SK-N-SH treated with all-trans-retinoic acid at 6 μM for 48 hours (cell line): ENCODE data around the gene PRKAA1.
"Not testable (repeated sequence)": the region's sequence is repeated elsewhere in the genome, so short reads cannot be mapped to it uniquely, and the experiment has no call there.

ENCODE experiments used
- ATAC-seq: fragments of 200-7000 bp; cut with Tn5 transposase; 3 replicates; pipeline ENCODE4 v1.9.1; 2020; ENCODE audit warnings: mild to moderate bottlenecking, moderate library complexity
- ARNTL ChIP-seq: fragments of 450-650 bp; formaldehyde crosslinking; IDR thresholded peaks from 2 replicates; pipeline ENCODE4 v1.5.0; 2020; ENCODE audit warnings: low read depth, mild to moderate bottlenecking, moderate library complexity, borderline replicate concordance
- BACH2 ChIP-seq: fragments of 250-450 bp; sonication (Bioruptor Pico); IDR thresholded peaks from 2 replicates; pipeline ENCODE4 v1.9.0; 2021; ENCODE audit warnings: mild to moderate bottlenecking, borderline replicate concordance
- CSDC2 ChIP-seq: fragments of 250-450 bp; sonication (Bioruptor Pico); IDR thresholded peaks from 2 replicates; pipeline ENCODE4 v1.5.0; 2020; ENCODE audit warnings: mild to moderate bottlenecking, moderate library complexity
- ESRRG ChIP-seq: fragments of 250-450 bp; sonication (Bioruptor Pico); IDR thresholded peaks from 2 replicates; pipeline ENCODE4 v1.6.1; 2021; ENCODE audit warnings: mild to moderate bottlenecking
- GLIS3 ChIP-seq: fragments of 250-450 bp; sonication (Bioruptor Pico); IDR thresholded peaks from 2 replicates; pipeline ENCODE4 v1.5.0; 2020; ENCODE audit warnings: mild to moderate bottlenecking, moderate library complexity
- ISL1 ChIP-seq: fragments of 250-450 bp; sonication (Bioruptor Pico); IDR thresholded peaks from 2 replicates; pipeline ENCODE4 v2.1.2; 2022; ENCODE audit warnings: mild to moderate bottlenecking, moderate library complexity
- RARB ChIP-seq: fragments of 250-450 bp; sonication (Bioruptor Pico); IDR thresholded peaks from 2 replicates; pipeline ENCODE4 v1.8.0; 2021; ENCODE audit warnings: mild to moderate bottlenecking, moderate library complexity
- SNAI2 ChIP-seq: fragments of 250-450 bp; sonication (Bioruptor Pico); IDR thresholded peaks from 2 replicates; pipeline ENCODE4 v1.5.0; 2020; ENCODE audit warnings: mild to moderate bottlenecking, moderate library complexity
- TCF4 ChIP-seq: fragments of 250-450 bp; sonication (Bioruptor Pico); IDR thresholded peaks from 2 replicates; pipeline ENCODE4 v1.8.0; 2021; ENCODE audit warnings: mild to moderate bottlenecking, moderate library complexity, borderline replicate concordance
- TOX ChIP-seq: fragments of 250-450 bp; sonication (Bioruptor Pico); IDR thresholded peaks from 2 replicates; pipeline ENCODE4 v1.8.0; 2021; ENCODE audit warnings: mild to moderate bottlenecking, moderate library complexity, borderline replicate concordance
- ZC3H10 ChIP-seq: fragments of 250-450 bp; sonication (Bioruptor Pico); IDR thresholded peaks from 2 replicates; pipeline ENCODE4 v1.5.1; 2021; ENCODE audit warnings: mild to moderate bottlenecking, moderate library complexity
- ZFP3 ChIP-seq: fragments of 250-450 bp; sonication (Bioruptor Pico); IDR thresholded peaks from 2 replicates; pipeline ENCODE4 v1.5.0; 2020; ENCODE audit warnings: mild to moderate bottlenecking, moderate library complexity
- ZFP30 ChIP-seq: fragments of 450-650 bp; formaldehyde crosslinking; IDR thresholded peaks from 2 replicates; pipeline ENCODE4 v1.5.0; 2022; ENCODE audit warnings: mild to moderate bottlenecking, moderate library complexity
- ZNF565 ChIP-seq: fragments of 450-650 bp; formaldehyde crosslinking; conservative IDR thresholded peaks from 2 replicates; pipeline ENCODE4 v1.5.0; 2020; ENCODE audit warnings: low read depth, mild to moderate bottlenecking, moderate library complexity
- ZNF70 ChIP-seq: fragments of 450-650 bp; formaldehyde crosslinking; IDR thresholded peaks from 2 replicates; pipeline ENCODE4 v1.5.0; 2020; ENCODE audit warnings: mild to moderate bottlenecking, moderate library complexity
- ZNF8 ChIP-seq: fragments of 450-650 bp; formaldehyde crosslinking; IDR thresholded peaks from 2 replicates; pipeline ENCODE4 v1.5.0; 2020; ENCODE audit warnings: mild to moderate bottlenecking, moderate library complexity
- TF ChIP-seq, protein P1 (sequence below): fragments of 250-450 bp; sonication (Bioruptor Pico); IDR thresholded peaks from 2 replicates; pipeline ENCODE4 v1.8.0; 2020; ENCODE audit warnings: mild to moderate bottlenecking, moderate library complexity, borderline replicate concordance
- TF ChIP-seq, protein P2 (sequence below): fragments of 250-450 bp; sonication (Bioruptor Pico); IDR thresholded peaks from 2 replicates; pipeline ENCODE4 v1.5.1; 2021; ENCODE audit warnings: mild to moderate bottlenecking, moderate library complexity
- TF ChIP-seq, protein P3 (sequence below): fragments of 250-450 bp; sonication (Bioruptor Pico); IDR thresholded peaks from 2 replicates; pipeline ENCODE4 v1.5.1; 2020; ENCODE audit warnings: low read depth, mild to moderate bottlenecking, moderate library complexity
- TF ChIP-seq, protein P4 (sequence below): fragments of 250-450 bp; sonication (Bioruptor Pico); IDR thresholded peaks from 2 replicates; pipeline ENCODE4 v1.8.0; 2021; ENCODE audit warnings: low read depth, mild to moderate bottlenecking, moderate library complexity, borderline replicate concordance

Gene PRKAA1

DNA sequence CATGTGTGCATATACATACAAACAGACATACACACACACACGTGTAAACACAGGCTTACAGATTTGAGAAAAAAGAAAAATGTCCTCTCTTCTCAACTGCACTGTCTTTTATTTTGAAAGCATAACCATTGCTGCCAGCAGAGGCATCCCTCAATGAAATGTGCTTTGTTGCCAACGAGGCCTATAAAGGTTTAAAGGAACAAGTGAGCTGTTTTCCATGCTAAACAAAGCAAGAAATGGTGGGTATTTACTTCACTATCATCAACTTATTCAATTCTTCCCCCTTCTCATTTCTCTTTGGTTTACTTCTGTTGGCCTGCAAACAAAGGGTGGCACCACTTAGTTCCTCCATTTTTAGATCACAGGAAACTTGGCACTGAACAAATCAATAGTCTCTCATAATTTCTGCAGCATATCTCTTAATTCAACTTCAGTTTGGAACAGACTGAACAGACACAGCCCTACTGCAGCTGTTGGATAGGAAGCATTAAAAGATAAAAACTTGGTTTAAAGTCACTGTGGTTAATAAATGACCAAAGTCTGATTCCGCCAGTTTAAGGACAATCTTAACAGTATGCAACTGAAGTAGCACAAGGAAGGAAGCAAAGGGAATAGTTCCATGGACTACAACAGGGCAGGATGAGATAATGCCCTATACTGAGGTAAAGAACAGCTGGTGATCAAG lies 64.2 kb downstream of the PRKAA1 start:
- ATAC-seq = no peak
- TF ChIP-seq ISL1 (no peak), ZNF565 (CRISPR knock-in tag) (no peak), TCF4 (no peak), ZFP3 (CRISPR knock-in tag) (no peak), GLIS3 (no peak), ZNF70 (CRISPR knock-in tag) (no peak), CSDC2 (no peak), ZFP30 (CRISPR knock-in tag) (no peak), ESRRG (no peak), SNAI2 (CRISPR knock-in tag) (no peak), ZC3H10 (CRISPR knock-in tag) (no peak), ARNTL (CRISPR knock-in tag) (no peak)
- TF ChIP-seq, protein P1, sequence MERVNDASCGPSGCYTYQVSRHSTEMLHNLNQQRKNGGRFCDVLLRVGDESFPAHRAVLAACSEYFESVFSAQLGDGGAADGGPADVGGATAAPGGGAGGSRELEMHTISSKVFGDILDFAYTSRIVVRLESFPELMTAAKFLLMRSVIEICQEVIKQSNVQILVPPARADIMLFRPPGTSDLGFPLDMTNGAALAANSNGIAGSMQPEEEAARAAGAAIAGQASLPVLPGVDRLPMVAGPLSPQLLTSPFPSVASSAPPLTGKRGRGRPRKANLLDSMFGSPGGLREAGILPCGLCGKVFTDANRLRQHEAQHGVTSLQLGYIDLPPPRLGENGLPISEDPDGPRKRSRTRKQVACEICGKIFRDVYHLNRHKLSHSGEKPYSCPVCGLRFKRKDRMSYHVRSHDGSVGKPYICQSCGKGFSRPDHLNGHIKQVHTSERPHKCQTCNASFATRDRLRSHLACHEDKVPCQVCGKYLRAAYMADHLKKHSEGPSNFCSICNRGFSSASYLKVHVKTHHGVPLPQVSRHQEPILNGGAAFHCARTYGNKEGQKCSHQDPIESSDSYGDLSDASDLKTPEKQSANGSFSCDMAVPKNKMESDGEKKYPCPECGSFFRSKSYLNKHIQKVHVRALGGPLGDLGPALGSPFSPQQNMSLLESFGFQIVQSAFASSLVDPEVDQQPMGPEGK (CRISPR knock-in tag) = no peak
- TF ChIP-seq, protein P2, sequence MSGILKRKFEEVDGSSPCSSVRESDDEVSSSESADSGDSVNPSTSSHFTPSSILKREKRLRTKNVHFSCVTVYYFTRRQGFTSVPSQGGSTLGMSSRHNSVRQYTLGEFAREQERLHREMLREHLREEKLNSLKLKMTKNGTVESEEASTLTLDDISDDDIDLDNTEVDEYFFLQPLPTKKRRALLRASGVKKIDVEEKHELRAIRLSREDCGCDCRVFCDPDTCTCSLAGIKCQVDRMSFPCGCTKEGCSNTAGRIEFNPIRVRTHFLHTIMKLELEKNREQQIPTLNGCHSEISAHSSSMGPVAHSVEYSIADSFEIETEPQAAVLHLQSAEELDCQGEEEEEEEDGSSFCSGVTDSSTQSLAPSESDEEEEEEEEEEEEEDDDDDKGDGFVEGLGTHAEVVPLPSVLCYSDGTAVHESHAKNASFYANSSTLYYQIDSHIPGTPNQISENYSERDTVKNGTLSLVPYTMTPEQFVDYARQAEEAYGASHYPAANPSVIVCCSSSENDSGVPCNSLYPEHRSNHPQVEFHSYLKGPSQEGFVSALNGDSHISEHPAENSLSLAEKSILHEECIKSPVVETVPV (CRISPR knock-in tag) = no peak

DNA sequence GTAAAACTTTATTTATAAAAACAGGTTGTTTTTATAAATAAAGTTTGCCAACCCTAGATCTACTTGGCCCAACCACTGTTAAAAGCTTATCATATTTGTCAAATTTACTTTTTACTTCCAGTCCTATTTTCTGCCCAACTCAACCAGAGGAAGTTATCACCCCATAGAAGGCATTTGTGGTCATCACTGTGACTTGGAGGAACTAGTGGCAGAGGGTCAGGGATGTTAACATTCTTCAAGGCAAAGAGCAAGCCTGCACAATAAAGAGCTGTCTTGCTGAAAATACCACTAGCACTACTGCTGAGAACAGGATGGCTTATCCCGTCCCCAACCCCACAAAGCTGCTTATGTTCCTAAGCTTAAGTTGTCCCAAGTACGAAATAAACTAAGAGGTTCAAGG lies 64.7 kb downstream of the PRKAA1 start:
- ATAC-seq = no peak
- no peak for TF ChIP-seq RARB
- no peak for TF ChIP-seq ZNF565 (CRISPR knock-in tag)
- no peak for TF ChIP-seq TCF4
- no peak for TF ChIP-seq ZFP30 (CRISPR knock-in tag)
- TF ChIP-seq GLIS3 = no peak
- no peak for TF ChIP-seq BACH2 (CRISPR knock-in tag)

DNA sequence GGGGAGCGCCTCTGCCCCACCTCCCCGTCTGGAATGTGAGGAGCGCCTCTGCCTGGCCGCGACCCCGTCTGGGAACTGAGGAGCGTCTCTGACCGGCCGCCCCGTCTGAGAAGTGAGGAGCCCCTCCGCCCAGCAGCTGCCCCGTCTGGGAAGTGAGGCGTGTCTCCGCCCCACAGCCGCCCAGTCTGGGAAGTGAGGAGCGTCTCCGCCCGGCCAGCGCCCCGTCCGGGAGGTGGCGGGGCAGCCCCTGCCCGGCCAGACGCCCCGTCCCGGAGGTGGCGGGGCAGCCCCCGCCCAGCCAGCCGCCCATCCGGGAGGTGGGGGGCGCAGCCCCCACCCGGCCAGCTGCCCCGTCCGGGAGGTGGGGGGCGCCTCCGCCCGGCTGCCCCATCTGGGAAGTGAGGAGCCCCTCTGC lies 75.7 kb downstream of the PRKAA1 start:
- not testable (repeated sequence) for ATAC-seq

DNA sequence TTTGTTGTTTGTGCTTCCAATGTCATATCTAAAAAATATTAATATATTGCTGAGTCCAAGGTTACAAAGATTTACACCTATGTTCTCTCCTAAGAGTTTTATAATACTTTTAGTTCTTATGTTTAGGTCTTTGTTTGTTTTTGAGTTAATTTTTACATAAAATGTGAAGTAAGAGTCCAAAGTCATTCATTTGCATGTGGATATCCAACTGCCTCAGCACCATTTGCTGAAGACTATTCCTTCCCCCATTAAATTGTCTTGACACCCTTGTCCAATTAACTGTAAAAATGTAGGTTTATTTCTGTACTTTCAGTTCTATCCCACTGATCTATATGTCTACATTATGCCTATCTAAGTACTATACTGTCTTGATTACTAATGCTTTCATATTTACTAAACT lies 78.1 kb downstream of the PRKAA1 start:
- no peak for TF ChIP-seq ZNF70 (CRISPR knock-in tag)
- TF ChIP-seq ZC3H10 (CRISPR knock-in tag) = no peak
- no peak for TF ChIP-seq ISL1
- TF ChIP-seq ZNF8 (CRISPR knock-in tag) = no peak
- no peak for TF ChIP-seq ZFP3 (CRISPR knock-in tag)
- no peak for TF ChIP-seq CSDC2
- TF ChIP-seq, protein P2 (CRISPR knock-in tag) = no peak
- no peak for TF ChIP-seq GLIS3
- TF ChIP-seq, protein P3, sequence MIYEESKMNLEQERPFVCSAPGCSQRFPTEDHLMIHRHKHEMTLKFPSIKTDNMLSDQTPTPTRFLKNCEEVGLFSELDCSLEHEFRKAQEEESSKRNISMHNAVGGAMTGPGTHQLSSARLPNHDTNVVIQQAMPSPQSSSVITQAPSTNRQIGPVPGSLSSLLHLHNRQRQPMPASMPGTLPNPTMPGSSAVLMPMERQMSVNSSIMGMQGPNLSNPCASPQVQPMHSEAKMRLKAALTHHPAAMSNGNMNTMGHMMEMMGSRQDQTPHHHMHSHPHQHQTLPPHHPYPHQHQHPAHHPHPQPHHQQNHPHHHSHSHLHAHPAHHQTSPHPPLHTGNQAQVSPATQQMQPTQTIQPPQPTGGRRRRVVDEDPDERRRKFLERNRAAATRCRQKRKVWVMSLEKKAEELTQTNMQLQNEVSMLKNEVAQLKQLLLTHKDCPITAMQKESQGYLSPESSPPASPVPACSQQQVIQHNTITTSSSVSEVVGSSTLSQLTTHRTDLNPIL (CRISPR knock-in tag) = no peak
- TF ChIP-seq, protein P4, sequence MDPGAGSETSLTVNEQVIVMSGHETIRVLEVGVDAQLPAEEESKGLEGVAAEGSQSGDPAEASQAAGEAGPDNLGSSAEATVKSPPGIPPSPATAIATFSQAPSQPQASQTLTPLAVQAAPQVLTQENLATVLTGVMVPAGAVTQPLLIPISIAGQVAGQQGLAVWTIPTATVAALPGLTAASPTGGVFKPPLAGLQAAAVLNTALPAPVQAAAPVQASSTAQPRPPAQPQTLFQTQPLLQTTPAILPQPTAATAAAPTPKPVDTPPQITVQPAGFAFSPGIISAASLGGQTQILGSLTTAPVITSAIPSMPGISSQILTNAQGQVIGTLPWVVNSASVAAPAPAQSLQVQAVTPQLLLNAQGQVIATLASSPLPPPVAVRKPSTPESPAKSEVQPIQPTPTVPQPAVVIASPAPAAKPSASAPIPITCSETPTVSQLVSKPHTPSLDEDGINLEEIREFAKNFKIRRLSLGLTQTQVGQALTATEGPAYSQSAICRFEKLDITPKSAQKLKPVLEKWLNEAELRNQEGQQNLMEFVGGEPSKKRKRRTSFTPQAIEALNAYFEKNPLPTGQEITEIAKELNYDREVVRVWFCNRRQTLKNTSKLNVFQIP (CRISPR knock-in tag) = no peak
- TF ChIP-seq ARNTL (CRISPR knock-in tag) = no peak
- no peak for TF ChIP-seq RARB
- TF ChIP-seq TOX = no peak
- no peak for TF ChIP-seq BACH2 (CRISPR knock-in tag)
- ATAC-seq = no peak
